D721Med (cell line): ENCODE measurements around the gene ANXA6.

Experiments
- DNase-seq: peaks from one replicate; pipeline ENCODE4 v3.0.0; 2011; ENCODE audit warnings: low spot score; ENCODE audit not compliant: insufficient read length
- FAIRE-seq: peaks from 2 replicates; lab custom pipeline; 2011; peaks lifted over from hg19 to GRCh38; lab: Jason Lieb, UNC
- CTCF ChIP-seq: IDR thresholded peaks from 2 replicates; pipeline ENCODE4 v1.5.1; 2012; ENCODE audit warnings: mild to moderate bottlenecking, control low read depth; ENCODE audit not compliant: insufficient read depth; ENCODE audit errors: missing control alignments

ANXA6 gene

GRCh38 chr5:151077967-151078366 lies 79.6 kb downstream of the ANXA6 start:
- DNase-seq: no peak
- FAIRE-seq: no peak
- no peak for TF ChIP-seq CTCF

- TF ChIP-seq CTCF: no peak
- FAIRE-seq (no peak), DNase-seq (no peak)
Observed at GRCh38 chr5:151077419-151077818, 80.2 kb downstream of the ANXA6 start.

- no peak for FAIRE-seq
- no peak for TF ChIP-seq CTCF
- no peak for DNase-seq
Observed at GRCh38 chr5:151076616-151077015, 81.0 kb downstream of the ANXA6 start.

GRCh38 chr5:151075698-151076331 lies 81.8 kb downstream of the ANXA6 start:
- TF ChIP-seq CTCF: no peak
- FAIRE-seq: no peak

GRCh38 chr5:151074557-151074956 lies 83.0 kb downstream of the ANXA6 start:
- DNase-seq (no peak), FAIRE-seq (no peak)
- no peak for TF ChIP-seq CTCF

More at GRCh38 chr5:151075698-151076331, 81.8 kb downstream of the ANXA6 start:
- DNase-seq: no peak

- DNase-seq (no peak), FAIRE-seq (no peak)
- TF ChIP-seq CTCF: no peak
Observed at GRCh38 chr5:151073280-151073679, 84.3 kb downstream of the ANXA6 start.

GRCh38 chr5:151072630-151073025 lies 85.0 kb downstream of the ANXA6 start:
- no peak for DNase-seq
- FAIRE-seq: no peak
- TF ChIP-seq CTCF: no peak
